H54 (cell line): ENCODE data around the gene SUSD4.
A peak's percentile ranks its signal among the peaks of the same experiment; 100 is the strongest.

Experiments
- DNase-seq: peaks from one replicate; pipeline ENCODE4 v3.0.0; 2011; ENCODE audit warnings: low spot score, mixed read lengths; ENCODE audit not compliant: insufficient read length
- FAIRE-seq: peaks from 3 replicates; lab custom pipeline; 2011; peaks lifted over from hg19 to GRCh38; lab: Jason Lieb, UNC
- POLR2A ChIP-seq: IDR thresholded peaks from 2 replicates; pipeline ENCODE4 v1.6.1; 2011; ENCODE audit warnings: low read depth, mild to moderate bottlenecking, low read length

The SUSD4 gene

DNA sequence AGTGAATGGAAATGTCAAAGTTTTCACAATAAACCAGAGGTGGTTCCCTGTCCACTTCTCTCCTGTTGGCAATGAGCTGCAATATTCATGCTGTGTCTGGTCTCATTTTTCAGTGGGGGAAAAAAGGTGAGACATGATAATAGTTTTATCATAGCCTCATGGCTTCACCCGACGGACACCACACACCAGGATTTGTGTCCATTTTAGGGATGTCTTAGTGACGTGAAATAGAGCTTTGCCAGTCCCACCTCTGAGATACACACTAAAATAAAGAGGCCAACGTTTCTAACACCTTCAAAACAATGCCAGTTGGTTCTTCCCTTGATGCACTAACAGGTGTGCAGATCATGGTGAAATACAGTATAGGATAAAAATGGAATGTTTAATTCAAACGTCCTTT, 129.4 kb downstream of the SUSD4 start:
- no peak for FAIRE-seq
- no peak for DNase-seq
- TF ChIP-seq POLR2A = no peak

- DNase-seq (no peak), FAIRE-seq (no peak)
- TF ChIP-seq POLR2A = no peak
Observed at GRCh38 chr1:223234170-223234514, 129.8 kb downstream of the SUSD4 start.

GRCh38 chr1:223233410-223234169, 130.4 kb downstream of the SUSD4 start:
- FAIRE-seq (no peak), DNase-seq (peak; percentile 79)
- TF ChIP-seq POLR2A = no peak

DNA sequence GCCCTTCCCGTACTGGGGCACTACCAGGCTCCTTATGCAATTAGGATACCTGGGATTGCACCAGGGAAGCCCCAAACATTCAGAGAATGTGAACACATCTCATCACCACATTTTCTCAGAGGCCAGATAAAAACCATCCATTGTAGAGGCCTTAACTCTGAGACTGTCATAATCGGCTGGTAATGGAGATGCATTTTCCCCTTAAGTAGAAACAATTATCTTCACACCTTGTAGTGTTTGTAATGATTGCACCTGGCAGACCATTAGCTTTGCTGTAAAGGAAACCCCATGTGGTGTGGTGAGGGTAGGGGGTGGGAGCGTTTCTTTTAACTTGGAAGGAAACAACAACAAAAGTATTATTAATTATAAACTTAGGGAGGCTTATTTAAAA, 131.0 kb downstream of the SUSD4 start:
- DNase-seq (no peak), FAIRE-seq (no peak)
- TF ChIP-seq POLR2A = no peak

DNA sequence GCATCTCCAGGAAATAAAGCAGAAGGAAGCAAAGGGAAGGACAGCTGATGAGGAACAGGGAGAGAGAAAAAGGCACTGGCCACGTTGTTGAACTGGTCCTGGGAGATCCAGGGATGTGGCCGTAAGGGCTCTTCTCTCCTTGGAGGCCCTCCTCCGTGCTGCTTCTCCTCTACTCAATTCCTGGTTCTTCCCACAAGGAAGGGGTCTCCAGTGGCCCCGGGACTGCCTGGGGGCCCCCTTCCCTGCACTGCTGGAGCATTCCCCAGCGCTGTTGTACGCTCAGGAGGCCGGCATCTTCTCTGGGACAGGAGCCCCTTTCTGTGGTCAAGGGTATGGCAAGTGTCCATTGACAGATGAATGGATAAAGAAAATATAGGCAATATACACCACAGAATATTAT, 132.4 kb downstream of the SUSD4 start:
- DNase-seq (no peak), FAIRE-seq (no peak)
- TF ChIP-seq POLR2A = no peak

GRCh38 chr1:223231011-223231572, 132.9 kb downstream of the SUSD4 start:
- DNase-seq (no peak), FAIRE-seq (no peak)
- TF ChIP-seq POLR2A = no peak

GRCh38 chr1:223230161-223230881, 133.7 kb downstream of the SUSD4 start:
- no peak for TF ChIP-seq POLR2A
- FAIRE-seq (no peak), DNase-seq (peak; percentile 67)

DNA sequence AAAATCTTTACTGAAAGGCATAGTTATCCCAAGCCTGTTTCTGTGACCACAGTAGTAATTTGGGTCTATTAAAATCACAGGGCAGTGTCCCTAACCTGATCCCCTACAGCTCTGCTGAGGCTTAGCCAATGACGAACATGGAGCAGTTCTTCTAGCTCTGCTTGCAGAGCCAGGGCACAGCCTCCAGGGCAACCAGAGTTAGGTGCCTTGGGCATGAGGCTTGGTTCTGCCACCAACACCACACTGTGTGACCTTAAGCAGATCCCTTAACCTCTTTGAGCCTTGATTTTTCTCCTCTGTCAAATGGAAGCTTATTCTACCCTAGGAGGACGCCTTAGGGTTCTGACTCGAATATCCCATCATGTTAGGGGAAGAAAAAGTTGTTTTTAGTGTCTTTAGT, 134.2 kb downstream of the SUSD4 start:
- DNase-seq (no peak), FAIRE-seq (no peak)
- TF ChIP-seq POLR2A = no peak

GRCh38 chr1:223228931-223229528, 134.9 kb downstream of the SUSD4 start:
- no peak for TF ChIP-seq POLR2A
- DNase-seq = no peak
- no peak for FAIRE-seq

DNA sequence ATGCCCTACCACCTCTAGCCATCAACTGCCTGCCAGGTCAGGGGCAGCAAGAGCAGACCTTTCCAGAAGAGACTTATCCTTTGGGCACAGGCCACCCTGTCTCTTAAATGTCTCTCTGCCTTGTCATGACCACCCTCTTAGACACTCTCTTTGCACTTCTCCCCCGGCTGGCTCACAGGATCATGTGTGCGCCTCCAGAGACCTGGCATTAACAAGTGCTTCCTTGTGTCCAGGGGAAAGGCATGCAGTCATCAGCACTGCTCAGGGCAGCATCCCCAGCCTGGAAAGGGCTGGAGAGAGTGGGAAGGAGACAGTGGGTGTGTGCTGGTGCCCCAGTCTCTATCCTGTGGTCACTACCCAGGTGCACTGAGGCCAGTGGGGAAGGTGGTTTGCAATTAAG, 135.8 kb downstream of the SUSD4 start:
- no peak for DNase-seq
- TF ChIP-seq POLR2A = no peak
- FAIRE-seq = no peak

DNA sequence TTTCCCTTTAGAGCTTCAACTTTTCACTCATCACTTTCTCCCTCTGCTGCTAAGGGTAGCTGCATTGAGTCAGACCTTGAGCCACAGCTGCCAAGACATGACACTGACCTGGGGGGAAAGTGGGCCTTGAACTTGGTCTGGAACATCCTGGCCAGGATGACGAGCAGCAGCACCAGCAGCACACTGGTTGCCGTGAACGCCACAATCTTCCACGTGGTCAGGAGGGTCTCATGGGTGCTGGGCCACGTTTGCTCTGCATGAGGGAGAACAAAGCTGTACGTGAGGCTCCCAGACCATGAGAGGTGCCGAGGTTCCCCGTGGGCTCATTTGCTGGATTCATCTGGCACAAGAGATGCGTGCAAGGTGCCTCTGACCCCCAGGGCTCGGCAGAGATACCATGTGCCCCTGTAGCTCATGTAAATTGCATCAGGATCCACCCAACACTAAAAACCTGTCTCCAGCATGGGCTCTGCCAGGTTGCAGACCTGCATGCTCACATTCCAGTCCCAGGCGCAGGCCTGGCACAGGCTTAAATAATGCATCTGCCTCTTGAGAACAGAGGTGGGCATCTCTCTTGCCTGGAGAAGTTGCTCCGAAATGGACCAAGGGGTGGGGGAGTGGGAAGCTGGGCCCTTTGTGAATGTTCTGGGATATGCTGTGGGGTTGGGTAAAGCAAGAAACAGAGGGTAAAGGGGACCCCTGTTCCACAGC, 136.3 kb downstream of the SUSD4 start:
- no peak for FAIRE-seq
- no peak for TF ChIP-seq POLR2A

GRCh38 chr1:223227031-223227430, 136.9 kb downstream of the SUSD4 start:
- TF ChIP-seq POLR2A = no peak
- DNase-seq = no peak
- FAIRE-seq = no peak

More for the DNA sequence above, 136.3 kb downstream of the SUSD4 start:
- no peak for DNase-seq

- TF ChIP-seq POLR2A = no peak
- DNase-seq (no peak), FAIRE-seq (no peak)
Observed at GRCh38 chr1:223226271-223226670, 137.7 kb downstream of the SUSD4 start.
